Testis (tissue), 2 donors: Measurements from ENCODE around the gene LYG1.

Experiments
- POLR2A ChIP-seq: fragments of 450-650 bp; IDR thresholded peaks from one replicate; pipeline ENCODE4 v1.6.1; 2017; ENCODE audit warnings: antibody characterized with exemption, mild to moderate bottlenecking, moderate library complexity
- TF ChIP-seq, protein P1 (sequence below), 3 experiments: fragments of 450-650 bp in 2 of 3; fragments of 200-600 bp in 1 of 3; sonication (generic) in 1 of 3; IDR thresholded peaks; one replicate each; pipeline ENCODE4 v1.5.1; 2016 to 2019; ENCODE audit warnings: antibody characterized with exemption in 3 of 3, mild to moderate bottlenecking in 2 of 3, moderate library complexity in 1 of 3

DNA sequence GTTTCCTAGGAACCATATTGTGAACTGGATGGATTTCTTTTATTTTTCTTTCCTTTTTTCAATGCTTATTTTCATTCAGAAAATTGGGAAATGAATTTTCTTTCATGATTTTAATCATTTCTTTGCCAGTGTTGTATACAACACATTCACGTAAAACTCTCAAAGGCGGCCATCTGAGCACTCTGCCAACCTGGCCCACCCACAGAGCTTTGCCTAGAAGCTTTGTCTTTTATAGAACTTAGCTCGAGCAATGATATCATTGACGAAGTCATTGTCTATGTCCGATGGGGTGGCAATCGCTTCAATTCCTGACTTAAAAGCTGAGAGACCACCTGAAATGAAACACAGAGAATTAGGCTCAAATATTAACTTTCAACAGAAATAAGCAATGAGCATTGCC is 58.8 kb downstream of the LYG1 start:
- TF ChIP-seq, protein P1, sequence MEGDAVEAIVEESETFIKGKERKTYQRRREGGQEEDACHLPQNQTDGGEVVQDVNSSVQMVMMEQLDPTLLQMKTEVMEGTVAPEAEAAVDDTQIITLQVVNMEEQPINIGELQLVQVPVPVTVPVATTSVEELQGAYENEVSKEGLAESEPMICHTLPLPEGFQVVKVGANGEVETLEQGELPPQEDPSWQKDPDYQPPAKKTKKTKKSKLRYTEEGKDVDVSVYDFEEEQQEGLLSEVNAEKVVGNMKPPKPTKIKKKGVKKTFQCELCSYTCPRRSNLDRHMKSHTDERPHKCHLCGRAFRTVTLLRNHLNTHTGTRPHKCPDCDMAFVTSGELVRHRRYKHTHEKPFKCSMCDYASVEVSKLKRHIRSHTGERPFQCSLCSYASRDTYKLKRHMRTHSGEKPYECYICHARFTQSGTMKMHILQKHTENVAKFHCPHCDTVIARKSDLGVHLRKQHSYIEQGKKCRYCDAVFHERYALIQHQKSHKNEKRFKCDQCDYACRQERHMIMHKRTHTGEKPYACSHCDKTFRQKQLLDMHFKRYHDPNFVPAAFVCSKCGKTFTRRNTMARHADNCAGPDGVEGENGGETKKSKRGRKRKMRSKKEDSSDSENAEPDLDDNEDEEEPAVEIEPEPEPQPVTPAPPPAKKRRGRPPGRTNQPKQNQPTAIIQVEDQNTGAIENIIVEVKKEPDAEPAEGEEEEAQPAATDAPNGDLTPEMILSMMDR (IDR thresholded peaks at IDR 0.05): no peak
- TF ChIP-seq POLR2A: no peak
